GM04503 (cell line): ENCODE results near the gene GNAT1.
"Not testable (repeated sequence)": the region's sequence is repeated elsewhere in the genome, so short reads cannot be mapped to it uniquely, and the experiment has no call there.

Experiments
- DNase-seq: peaks from one replicate; pipeline ENCODE4 v3.0.0-alpha.2; 2012; ENCODE audit warnings: low read depth

The GNAT1 gene

GRCh38 chr3:50242851-50243542 is 51.6 kb downstream of the GNAT1 start:
- DNase-seq = no peak

GRCh38 chr3:50243543-50243895 is 52.1 kb downstream of the GNAT1 start:
- DNase-seq = no peak

- not testable (repeated sequence) for DNase-seq
Measured at GRCh38 chr3:50244813-50245212, 53.4 kb downstream of the GNAT1 start.

- no peak for DNase-seq
Measured at GRCh38 chr3:50245251-50245745, 53.9 kb downstream of the GNAT1 start.

- no peak for DNase-seq
Measured at GRCh38 chr3:50245831-50246516, 54.6 kb downstream of the GNAT1 start.

- DNase-seq = peak; percentile 75
Measured at GRCh38 chr3:50246517-50246954, 55.1 kb downstream of the GNAT1 start.
